Adipocyte (in vitro differentiated cells): ENCODE results near the gene OSER1.
A peak's percentile ranks its signal among the peaks of the same experiment; 100 is the strongest.

Source experiments
- DNase-seq: peaks from one replicate; pipeline ENCODE4 v3.0.0-alpha.2; 2015; ENCODE audit warnings: low read depth
- H3K27me3 ChIP-seq: replicated peaks from 2 replicates; pipeline ENCODE4 v1.7.0; 2013; ENCODE audit warnings: mild to moderate bottlenecking, low read length, moderate library complexity; ENCODE audit not compliant: control insufficient read depth, insufficient read depth
- H3K36me3 ChIP-seq: 2 replicates; pipeline ENCODE4 v1.7.0; 2013; ENCODE audit warnings: low read length, mild to moderate bottlenecking, moderate library complexity; ENCODE audit not compliant: control insufficient read depth, insufficient read depth, severe bottlenecking
- H3K4me1 ChIP-seq: 2 replicates; pipeline ENCODE4 v1.7.0; 2013; ENCODE audit warnings: mild to moderate bottlenecking, low read length, moderate library complexity; ENCODE audit not compliant: control insufficient read depth, insufficient read depth
- H3K4me3 ChIP-seq: 2 replicates; pipeline ENCODE4 v1.7.0; 2013; ENCODE audit warnings: mild to moderate bottlenecking, low read length, moderate library complexity
- H3K9ac ChIP-seq: 2 replicates; pipeline ENCODE4 v1.7.0; 2013; ENCODE audit warnings: mild to moderate bottlenecking, low read length, moderate library complexity
- H3K9me3 ChIP-seq: 2 replicates; pipeline ENCODE4 v1.7.0; 2013; ENCODE audit warnings: mild to moderate bottlenecking, low read length, moderate library complexity; ENCODE audit not compliant: control insufficient read depth

The OSER1 gene

DNA sequence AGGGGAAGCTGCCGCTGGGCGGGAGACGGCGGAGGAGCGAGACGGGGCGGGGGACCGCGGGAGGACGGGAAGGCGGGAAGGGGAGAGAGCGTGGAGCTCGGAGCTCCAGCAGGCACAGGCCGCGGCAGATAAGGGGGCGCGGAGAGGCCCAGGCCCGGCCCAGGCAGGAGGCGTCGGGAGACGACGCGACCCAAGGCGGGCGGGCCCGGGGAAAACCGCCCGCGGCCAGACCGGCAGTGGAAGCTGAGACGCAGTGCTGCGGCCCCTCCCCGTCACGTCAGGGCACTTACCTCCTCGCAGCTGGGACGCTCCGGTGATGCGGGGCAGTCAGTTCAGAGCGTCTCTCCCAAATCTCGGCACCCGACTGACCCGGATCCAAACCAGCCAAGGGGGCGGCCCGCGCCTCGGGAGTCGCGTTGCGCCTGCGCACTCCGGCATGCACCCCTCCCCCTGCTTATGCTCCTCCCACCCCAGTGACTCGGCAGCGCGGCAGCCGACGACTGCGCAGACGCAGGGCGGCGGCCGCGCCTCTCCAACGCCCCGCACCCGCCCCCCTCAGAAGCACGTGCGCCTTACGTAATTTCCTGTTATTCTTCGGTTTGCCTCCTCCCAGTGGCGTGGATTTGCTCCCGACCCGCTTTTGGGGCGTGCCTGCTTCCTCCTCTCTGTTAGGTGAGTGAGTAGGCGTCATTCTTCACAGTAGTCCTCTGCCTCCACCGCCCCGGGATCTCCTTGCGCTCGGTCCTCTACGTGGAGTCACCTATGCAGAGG lies at the start of gene OSER1:
OSER1 (minus strand) TSS at position 366 of the 771 bp plus-strand sequence. CDS start 3,814 bp downstream, outside the sequence.
- no peaks in the 10 kb centered on the region for H3K9me3 ChIP-seq

GRCh38 chr20:44258226-44258890 lies 47.8 kb upstream of the OSER1 start:
- H3K9me3 ChIP-seq: no peaks in the 10 kb centered on the region
- H3K36me3 ChIP-seq: no peaks in the 10 kb centered on the region
- no peaks in the 10 kb centered on the region for H3K4me1 ChIP-seq
- no peaks in the 10 kb centered on the region for H3K27me3 ChIP-seq
- H3K9ac ChIP-seq: no peak overlapping the region
- no peak overlapping the region for H3K4me3 ChIP-seq
- no peak for DNase-seq

More for the DNA sequence above, at the start of gene OSER1:
- peak within 1 kb of the TSS; percentile 99 for H3K9ac ChIP-seq
- peak within 1 kb of the TSS; percentile 92 for H3K4me3 ChIP-seq
- H3K27me3 ChIP-seq: no peaks in the 10 kb centered on the region
- peak; percentile 99 for DNase-seq
- peaks cover 8% of the 10 kb centered on the region for H3K36me3 ChIP-seq
- H3K4me1 ChIP-seq: peaks cover 44% of the 10 kb centered on the region

- no peaks in the 10 kb centered on the region for H3K36me3 ChIP-seq
- no peaks in the 10 kb centered on the region for H3K9me3 ChIP-seq
- H3K9ac ChIP-seq: no peak overlapping the region
- no peak overlapping the region for H3K4me3 ChIP-seq
- no peaks in the 10 kb centered on the region for H3K4me1 ChIP-seq
- no peaks in the 10 kb centered on the region for H3K27me3 ChIP-seq
- no peak for DNase-seq
These were observed 46.4 kb upstream of the OSER1 start for GRCh38 chr20:44256961-44257360.

DNA sequence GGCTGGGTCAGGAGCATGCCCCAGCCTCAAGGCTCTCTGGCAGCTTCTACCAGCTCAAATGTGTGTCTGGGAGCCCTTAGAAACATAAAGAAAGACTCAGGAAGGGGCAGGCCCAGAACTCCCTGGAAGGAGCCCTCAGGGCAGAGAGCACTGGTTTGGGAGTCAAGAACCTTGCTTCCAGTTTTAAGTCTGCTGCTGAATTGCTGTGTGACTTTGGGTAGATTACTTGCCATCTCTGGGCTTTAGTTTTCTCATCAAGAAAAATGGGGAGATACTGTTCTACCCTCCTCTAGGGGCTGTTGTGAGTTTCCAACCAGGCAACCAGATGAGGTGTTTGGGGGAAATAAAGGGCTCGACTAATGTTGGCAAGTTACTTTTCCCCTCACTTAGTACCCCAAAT lies 45.4 kb upstream of the OSER1 start:
- no peak overlapping the region for H3K9ac ChIP-seq
- no peak for DNase-seq
- no peak overlapping the region for H3K4me3 ChIP-seq
- H3K9me3 ChIP-seq: no peaks in the 10 kb centered on the region
- no peaks in the 10 kb centered on the region for H3K27me3 ChIP-seq
- H3K4me1 ChIP-seq: no peaks in the 10 kb centered on the region
- H3K36me3 ChIP-seq: no peaks in the 10 kb centered on the region

DNA sequence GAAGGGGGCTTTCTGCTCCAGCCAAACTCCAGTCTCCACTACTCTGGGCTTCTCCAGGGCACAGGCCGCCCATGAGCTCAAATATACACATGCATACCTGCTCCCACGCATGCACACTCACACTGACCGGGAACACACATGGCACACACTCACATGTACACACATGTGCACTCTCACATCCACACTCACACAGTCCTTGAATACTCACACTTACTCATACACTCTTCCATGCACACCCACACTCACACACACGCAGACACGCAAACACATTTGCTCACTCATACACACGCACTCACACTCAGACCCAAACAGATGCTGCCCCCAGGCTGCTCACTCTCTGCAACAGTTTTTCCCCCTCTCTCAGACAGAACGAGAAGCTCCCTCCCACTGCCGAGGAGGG lies 43.5 kb upstream of the OSER1 start:
- no peaks in the 10 kb centered on the region for H3K4me1 ChIP-seq
- no peaks in the 10 kb centered on the region for H3K9me3 ChIP-seq
- DNase-seq: no peak
- H3K27me3 ChIP-seq: no peaks in the 10 kb centered on the region
- no peak overlapping the region for H3K9ac ChIP-seq
- no peaks in the 10 kb centered on the region for H3K36me3 ChIP-seq
- H3K4me3 ChIP-seq: no peak overlapping the region

- DNase-seq: no peak
- H3K27me3 ChIP-seq: no peaks in the 10 kb centered on the region
- no peak overlapping the region for H3K9ac ChIP-seq
- H3K4me1 ChIP-seq: no peaks in the 10 kb centered on the region
- H3K9me3 ChIP-seq: no peaks in the 10 kb centered on the region
- no peak overlapping the region for H3K4me3 ChIP-seq
- H3K36me3 ChIP-seq: no peaks in the 10 kb centered on the region
These were observed 43.0 kb upstream of the OSER1 start for GRCh38 chr20:44253528-44253927.

DNA sequence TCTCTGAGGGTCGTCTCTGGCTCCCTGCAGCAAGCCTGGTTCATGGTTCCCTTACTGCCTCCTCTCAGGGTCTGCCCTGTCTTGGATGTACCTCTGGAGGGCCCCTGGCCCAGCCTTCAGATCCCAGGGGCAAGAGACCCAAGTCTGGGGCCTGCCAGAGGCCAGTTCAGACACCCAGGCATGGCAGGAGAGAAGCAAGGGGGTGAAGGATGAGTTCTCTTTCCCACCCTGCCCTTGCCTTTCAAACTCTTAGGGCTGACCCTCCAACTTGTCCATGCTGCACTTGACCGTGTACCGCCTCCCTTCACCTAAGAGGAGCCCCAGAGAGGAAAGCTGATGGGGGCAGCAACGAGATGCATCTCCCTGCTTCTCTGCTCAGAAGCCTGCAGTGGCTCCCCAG lies 40.7 kb upstream of the OSER1 start:
- Histone ChIP-seq H3K9me3 (no peaks in the 10 kb centered on the region), H3K9ac (no peak overlapping the region), H3K4me1 (peaks cover 3% of the 10 kb centered on the region), H3K4me3 (no peak overlapping the region), H3K27me3 (peaks cover 9% of the 10 kb centered on the region), H3K36me3 (no peaks in the 10 kb centered on the region)
- DNase-seq: no peak

DNA sequence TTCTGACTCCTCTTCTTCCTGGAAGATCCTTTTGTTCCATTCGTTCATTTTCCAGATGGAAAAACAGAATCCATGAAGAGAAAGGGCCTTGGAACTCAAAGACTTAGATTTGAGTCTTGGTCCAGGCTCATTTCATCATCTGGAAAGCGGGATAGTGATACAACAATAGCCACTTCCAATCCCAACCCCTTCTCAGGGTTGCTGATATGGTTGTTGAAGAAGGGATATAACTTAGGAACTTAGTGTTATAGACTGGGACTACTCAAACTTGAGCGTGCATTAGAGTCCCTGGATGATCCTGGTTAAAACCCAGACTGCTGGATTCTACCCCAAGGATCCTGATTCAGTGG lies 37.8 kb upstream of the OSER1 start:
- peaks cover 3% of the 10 kb centered on the region for H3K4me1 ChIP-seq
- H3K9ac ChIP-seq: no peak overlapping the region
- H3K9me3 ChIP-seq: no peaks in the 10 kb centered on the region
- H3K36me3 ChIP-seq: no peaks in the 10 kb centered on the region
- peaks cover 11% of the 10 kb centered on the region for H3K27me3 ChIP-seq
- H3K4me3 ChIP-seq: no peak overlapping the region
- no peak for DNase-seq

DNA sequence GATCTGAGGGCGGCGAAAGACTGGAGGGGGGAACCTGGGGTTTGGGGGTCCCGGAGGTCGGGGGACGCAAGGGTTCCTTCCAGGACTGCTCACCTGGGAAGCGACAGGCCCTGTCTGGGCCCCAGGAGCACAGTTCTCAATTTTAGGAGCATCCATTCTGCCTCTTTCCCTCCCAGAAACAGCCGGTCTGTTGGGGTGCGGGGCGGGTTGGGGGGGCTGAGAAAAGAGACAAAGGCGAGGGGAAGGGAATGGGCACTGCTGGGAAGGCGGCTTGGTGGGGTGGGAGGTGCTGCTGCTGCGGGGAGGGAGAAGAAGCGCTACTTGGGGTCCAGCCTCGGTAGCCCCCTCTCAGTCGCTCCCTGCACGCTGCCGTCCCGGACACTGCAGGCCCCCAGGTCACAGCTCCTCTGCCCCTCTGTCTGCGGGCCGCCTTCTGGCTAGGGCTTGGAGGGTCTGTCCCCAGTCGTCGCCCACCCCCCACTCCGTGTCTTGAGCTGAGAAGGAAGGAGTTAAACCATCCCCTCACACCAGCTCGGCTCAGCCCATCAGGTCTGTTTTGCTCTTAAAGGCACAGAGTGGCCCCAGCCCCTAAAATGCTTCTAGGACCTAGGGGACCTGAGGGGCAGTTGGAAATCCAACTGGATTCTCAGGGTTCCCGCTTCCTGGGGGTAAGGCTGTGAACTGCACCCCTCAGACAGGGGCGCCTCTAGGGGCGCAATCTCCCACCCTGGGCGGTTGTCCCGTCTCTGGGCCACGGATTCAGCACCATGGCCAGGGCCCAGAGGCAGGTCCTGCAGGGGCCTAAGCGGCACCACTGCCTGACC lies 37.2 kb upstream of the OSER1 start:
- H3K9ac ChIP-seq: no peak overlapping the region
- H3K27me3 ChIP-seq: peaks cover 11% of the 10 kb centered on the region
- DNase-seq: peak; percentile 38
- H3K4me1 ChIP-seq: peaks cover 3% of the 10 kb centered on the region
- H3K9me3 ChIP-seq: no peaks in the 10 kb centered on the region
- no peaks in the 10 kb centered on the region for H3K36me3 ChIP-seq
- H3K4me3 ChIP-seq: peak overlapping the region; percentile 61

- H3K4me3 ChIP-seq: peak within 1 kb of the TSS; percentile 61
- DNase-seq: peak; percentile 15
- peaks cover 11% of the 10 kb centered on the region for H3K27me3 ChIP-seq
- H3K4me1 ChIP-seq: peaks cover 3% of the 10 kb centered on the region
- no peaks in the 10 kb centered on the region for H3K36me3 ChIP-seq
- H3K9ac ChIP-seq: no peak within 1 kb of the TSS
- no peaks in the 10 kb centered on the region for H3K9me3 ChIP-seq
These were observed 36.6 kb upstream of the OSER1 start, which contains the start of gene GDAP1L1 for GRCh38 chr20:44247131-44247571. Gene GDAP1L1 (plus strand): TSS chr20:44247308. CDS start chr20:44247335, 27 bp downstream.

GRCh38 chr20:44245977-44246376 lies 35.4 kb upstream of the OSER1 start:
- Histone ChIP-seq H3K9me3 (no peaks in the 10 kb centered on the region), H3K4me1 (peaks cover 3% of the 10 kb centered on the region), H3K4me3 (no peak overlapping the region), H3K36me3 (no peaks in the 10 kb centered on the region), H3K9ac (no peak overlapping the region), H3K27me3 (peaks cover 11% of the 10 kb centered on the region)
- DNase-seq: no peak
